ENCODE measurements around the gene SLC22A23. TPM values are rescaled to one million over a fixed set of nuclear protein-coding genes. Genes with fewer than 3 reads are reported as not detected.

Gene SLC22A23
- total RNA-seq, 1 donor from 2014 or later: 3.6 TPM

DNA sequence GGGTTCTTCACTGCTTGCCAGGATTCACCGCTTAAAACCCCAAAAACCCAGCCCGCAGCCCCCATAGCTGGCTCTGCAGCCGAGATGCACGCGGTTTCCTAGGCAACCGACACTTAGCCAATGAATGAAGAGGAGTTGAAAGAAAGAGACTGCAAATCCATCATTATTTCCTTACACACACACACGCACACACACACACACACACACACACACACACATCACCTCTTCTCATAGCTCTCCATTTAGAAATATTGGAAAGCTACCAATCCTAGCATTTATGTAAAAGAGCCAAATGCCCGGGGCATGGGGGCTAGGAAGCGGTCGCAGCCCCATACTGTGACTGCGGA, 226.0 kb downstream of the SLC22A23 start:
- Histone ChIP-seq H3K27me3 (ENCODE audit: control insufficient read depth, insufficient read depth, low read length) (peaks cover 22% of the 10 kb centered on the region), H3K4me3 (ENCODE audit: low read depth, low read length) (peak overlapping the region; percentile 52)

DNA sequence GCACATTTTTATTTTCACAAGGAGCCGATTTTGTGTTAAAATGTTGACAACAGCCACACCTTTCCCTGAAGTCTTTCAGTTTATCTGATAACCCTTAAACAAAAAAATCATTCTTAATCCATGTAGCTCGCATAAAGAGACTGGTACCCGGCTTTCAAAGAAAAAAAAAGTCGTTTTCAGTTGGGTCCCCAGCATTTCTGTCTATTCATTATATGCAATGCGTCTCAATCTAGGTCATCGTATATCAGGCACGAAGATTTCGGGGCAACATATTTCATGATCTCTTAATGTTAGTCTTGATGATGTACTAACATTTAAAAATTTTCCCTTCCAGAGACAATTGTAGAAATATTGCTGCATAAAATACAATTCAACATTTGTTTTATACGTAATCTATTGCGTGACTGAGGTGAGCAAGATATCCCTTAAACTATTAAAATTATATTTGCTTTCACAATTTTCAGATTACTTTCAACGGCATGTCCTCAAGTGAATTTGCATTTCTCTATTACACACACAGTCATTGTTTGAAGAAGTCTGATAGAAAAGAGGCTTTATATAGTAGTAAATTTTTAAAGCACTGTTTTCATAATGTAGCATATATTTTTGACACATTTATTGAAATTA, 226.5 kb downstream of the SLC22A23 start:
- Histone ChIP-seq H3K4me3 (ENCODE audit: low read depth, low read length) (no peak overlapping the region), H3K36me3 (ENCODE audit: control insufficient read depth, insufficient read depth, low read length) (no peaks in the 10 kb centered on the region), H3K27me3 (ENCODE audit: control insufficient read depth, insufficient read depth, low read length) (peaks cover 22% of the 10 kb centered on the region)
- TF ChIP-seq, protein P1, sequence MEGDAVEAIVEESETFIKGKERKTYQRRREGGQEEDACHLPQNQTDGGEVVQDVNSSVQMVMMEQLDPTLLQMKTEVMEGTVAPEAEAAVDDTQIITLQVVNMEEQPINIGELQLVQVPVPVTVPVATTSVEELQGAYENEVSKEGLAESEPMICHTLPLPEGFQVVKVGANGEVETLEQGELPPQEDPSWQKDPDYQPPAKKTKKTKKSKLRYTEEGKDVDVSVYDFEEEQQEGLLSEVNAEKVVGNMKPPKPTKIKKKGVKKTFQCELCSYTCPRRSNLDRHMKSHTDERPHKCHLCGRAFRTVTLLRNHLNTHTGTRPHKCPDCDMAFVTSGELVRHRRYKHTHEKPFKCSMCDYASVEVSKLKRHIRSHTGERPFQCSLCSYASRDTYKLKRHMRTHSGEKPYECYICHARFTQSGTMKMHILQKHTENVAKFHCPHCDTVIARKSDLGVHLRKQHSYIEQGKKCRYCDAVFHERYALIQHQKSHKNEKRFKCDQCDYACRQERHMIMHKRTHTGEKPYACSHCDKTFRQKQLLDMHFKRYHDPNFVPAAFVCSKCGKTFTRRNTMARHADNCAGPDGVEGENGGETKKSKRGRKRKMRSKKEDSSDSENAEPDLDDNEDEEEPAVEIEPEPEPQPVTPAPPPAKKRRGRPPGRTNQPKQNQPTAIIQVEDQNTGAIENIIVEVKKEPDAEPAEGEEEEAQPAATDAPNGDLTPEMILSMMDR (IDR thresholded peaks at IDR 0.05; ENCODE audit: insufficient read depth, low read length, poor library complexity, severe bottlenecking): no peak
- DNase-seq (ENCODE audit: low read depth): no peak

More for the DNA sequence above, 226.0 kb downstream of the SLC22A23 start:
- H3K36me3 ChIP-seq (ENCODE audit: control insufficient read depth, insufficient read depth, low read length): no peaks in the 10 kb centered on the region
- no peak for DNase-seq (ENCODE audit: low read depth)
- TF ChIP-seq, protein P1 (IDR thresholded peaks at IDR 0.05; ENCODE audit: insufficient read depth, low read length, poor library complexity, severe bottlenecking): no peak

GRCh38 chr6:3229566-3230178, 227.2 kb downstream of the SLC22A23 start:
- H3K36me3 ChIP-seq (ENCODE audit: control insufficient read depth, insufficient read depth, low read length): no peaks in the 10 kb centered on the region
- H3K27me3 ChIP-seq (ENCODE audit: control insufficient read depth, insufficient read depth, low read length): peaks cover 22% of the 10 kb centered on the region
- no peak overlapping the region for H3K4me3 ChIP-seq (ENCODE audit: low read depth, low read length)
- TF ChIP-seq, protein P1 (IDR thresholded peaks at IDR 0.05; ENCODE audit: insufficient read depth, low read length, poor library complexity, severe bottlenecking): peak; percentile 12
- DNase-seq (ENCODE audit: low read depth): no peak

DNA sequence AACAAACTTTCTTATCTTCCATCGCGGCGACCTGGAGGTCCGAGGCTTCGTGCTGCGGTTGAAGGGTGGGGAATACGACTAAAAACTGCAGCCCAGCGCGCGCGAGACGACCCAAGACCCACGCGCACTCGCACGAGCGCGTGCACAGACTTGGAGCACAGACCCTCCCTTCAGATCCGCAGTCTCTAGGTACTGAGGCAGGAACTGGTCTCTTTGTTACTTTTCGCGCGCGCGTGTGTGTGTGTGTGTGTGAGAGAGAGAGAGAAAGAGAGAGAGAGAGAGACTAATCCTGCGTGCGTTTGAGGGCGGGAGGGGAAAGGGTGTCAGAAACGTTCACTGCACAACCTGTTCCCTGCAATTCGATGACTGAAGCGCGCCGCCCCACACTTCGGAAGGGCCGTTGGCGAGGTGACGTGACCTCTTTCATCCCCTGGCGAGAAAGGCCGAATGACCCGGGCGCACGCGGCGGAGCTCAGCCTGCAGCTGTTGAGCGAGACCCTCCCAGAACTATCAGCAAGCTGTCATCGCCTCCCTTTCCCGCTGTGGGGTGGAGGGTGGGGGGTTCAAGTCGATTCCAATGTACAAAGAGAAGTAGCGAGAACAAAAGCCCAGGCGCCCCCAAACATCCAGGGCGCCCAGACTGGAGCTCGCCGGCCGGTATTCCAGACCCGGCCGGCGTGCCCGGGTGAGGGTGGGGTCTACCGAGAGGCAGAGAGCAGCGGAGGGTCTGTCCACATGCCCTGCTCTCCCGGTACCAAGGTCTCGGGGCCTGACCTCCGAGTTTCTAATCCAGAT, 227.9 kb downstream of the SLC22A23 start:
- Histone ChIP-seq H3K36me3 (ENCODE audit: control insufficient read depth, insufficient read depth, low read length) (no peaks in the 10 kb centered on the region), H3K4me3 (ENCODE audit: low read depth, low read length) (peak overlapping the region; percentile 9), H3K27me3 (ENCODE audit: control insufficient read depth, insufficient read depth, low read length) (peaks cover 22% of the 10 kb centered on the region)
- TF ChIP-seq, protein P1 (IDR thresholded peaks at IDR 0.05; ENCODE audit: insufficient read depth, low read length, poor library complexity, severe bottlenecking): no peak
- no peak for DNase-seq (ENCODE audit: low read depth)

GRCh38 chr6:3228046-3228671, 228.7 kb downstream of the SLC22A23 start:
- TF ChIP-seq, protein P1 (IDR thresholded peaks at IDR 0.05; ENCODE audit: insufficient read depth, low read length, poor library complexity, severe bottlenecking): no peak
- no peak for DNase-seq (ENCODE audit: low read depth)
- Histone ChIP-seq H3K4me3 (ENCODE audit: low read depth, low read length) (peak overlapping the region; percentile 73), H3K27me3 (ENCODE audit: control insufficient read depth, insufficient read depth, low read length) (peaks cover 22% of the 10 kb centered on the region), H3K36me3 (ENCODE audit: control insufficient read depth, insufficient read depth, low read length) (no peaks in the 10 kb centered on the region)
